HepG2 (cell line): Measurements from ENCODE around the gene HMGB2. TPM values are rescaled to one million over a fixed set of nuclear protein-coding genes. Genes with fewer than 3 reads are reported as not detected.

Experiments used
- ARID4A ChIP-seq: sonication (generic); formaldehyde crosslinking; IDR thresholded peaks from 2 replicates; pipeline ENCODE4 v1.5.0; 2020; ENCODE audit warnings: mild to moderate bottlenecking, missing genetic modification reagents, borderline replicate concordance
- DMAP1 ChIP-seq: IDR thresholded peaks from 2 replicates; pipeline ENCODE4 v1.6.1; 2016
- GTF2F1 ChIP-seq: fragments of 150-350 bp; IDR thresholded peaks from 2 replicates; pipeline ENCODE4 v1.6.1; 2014; ENCODE audit warnings: low read length
- HNF1B ChIP-seq: sonication (generic); formaldehyde crosslinking; IDR thresholded peaks from 2 replicates; pipeline ENCODE4 v1.5.1; 2020; ENCODE audit warnings: mild to moderate bottlenecking, moderate library complexity, missing genetic modification reagents
- KMT2B ChIP-seq: IDR thresholded peaks from 2 replicates; pipeline ENCODE4 v1.6.1; 2016; ENCODE audit warnings: missing genetic modification reagents, missing compliant biosample characterization
- MBD4 ChIP-seq: IDR thresholded peaks from 2 replicates; pipeline ENCODE4 v1.6.1; 2012; ENCODE audit warnings: low read length, inconsistent platforms, borderline replicate concordance
- MIER2 ChIP-seq: IDR thresholded peaks from 2 replicates; pipeline ENCODE4 v1.6.1; 2016; ENCODE audit warnings: missing biosample characterization, missing genetic modification reagents
- RAD21 ChIP-seq: fragments of 450-650 bp; formaldehyde crosslinking; IDR thresholded peaks from 2 replicates; pipeline ENCODE4 v1.5.0; 2020; ENCODE audit warnings: mild to moderate bottlenecking
- RXRA ChIP-seq: sonication (generic); formaldehyde crosslinking; IDR thresholded peaks from 2 replicates; pipeline ENCODE4 v1.5.1; 2020; ENCODE audit warnings: missing genetic modification reagents
- ZBTB14 ChIP-seq: sonication (generic); formaldehyde crosslinking; IDR thresholded peaks from 2 replicates; pipeline ENCODE4 v1.4.0; 2020; ENCODE audit warnings: missing genetic modification reagents
- ZFX ChIP-seq: sonication (generic); formaldehyde crosslinking; IDR thresholded peaks from 2 replicates; pipeline ENCODE4 v1.4.0; 2020; ENCODE audit warnings: mild to moderate bottlenecking, low read depth, missing genetic modification reagents, moderate library complexity
- ZHX2 ChIP-seq, 2 experiments: sonication (generic) in 1 of 2; formaldehyde crosslinking in 1 of 2; IDR thresholded peaks; 2 replicates each; pipeline versions ENCODE4 v1.6.1 to v1.9.0; 2014 to 2022; ENCODE audit warnings: antibody characterized with exemption in 1 of 2, borderline replicate concordance in 1 of 2, inconsistent platforms in 1 of 2, low read depth in 1 of 2, missing genetic modification reagents in 1 of 2
- ZNF205 ChIP-seq: IDR thresholded peaks from 2 replicates; pipeline ENCODE4 v1.6.1; 2018; ENCODE audit warnings: missing biosample characterization, missing genetic modification reagents
- ZNF839 ChIP-seq: sonication (generic); formaldehyde crosslinking; IDR thresholded peaks from 2 replicates; pipeline ENCODE4 v1.4.0; 2020; ENCODE audit warnings: missing genetic modification reagents, mild to moderate bottlenecking, borderline replicate concordance
- ZNF891 ChIP-seq: sonication (generic); formaldehyde crosslinking; IDR thresholded peaks from 2 replicates; pipeline ENCODE4 v1.5.0; 2020; ENCODE audit warnings: mild to moderate bottlenecking, missing genetic modification reagents
- polyA plus RNA-seq, 8 experiments: library from polyadenylated mRNA; depleted of rRNA in 3 of 8; stranded (reverse) in 7 of 8; unstranded in 1 of 8; fragments of >200 nt; fragmentation: Illumina TruSeq in 4 of 8; extraction: Trizol in 4 of 8; gene quantifications; 2 replicates each; pipeline versions ENCODE4 v1.2.1 to v1.2.3, GENCODE V29; 2011 to 2016; ENCODE audit warnings: low read depth in 4 of 8, missing spikeins in 1 of 8, mixed read lengths in 1 of 8; ENCODE audit not compliant: insufficient read depth in 1 of 8
- total RNA-seq, 5 experiments: library from RNA; depleted of rRNA; stranded (reverse); fragments of >200 nt; fragmentation: Illumina TruSeq; extraction: Trizol; gene quantifications; 2 replicates each; pipeline ENCODE4 v1.2.3, GENCODE V29; 2016; ENCODE audit warnings: low read depth in 1 of 5

The HMGB2 gene
- total and polyA plus RNA-seq, 2 of the 13 experiments (the other 11 are each of a cell fraction or from before 2014, with no cell fraction given), result 90.5 to 332 TPM

- peak; percentile 81; the same call in 1 of the 2 replicates for TF ChIP-seq HNF1B (CRISPR knock-in tag)
- peak; percentile 39; the same call in 1 of the 2 replicates for TF ChIP-seq ZHX2 (IDR thresholded peaks at IDR 0.05; ENCODE audit: low read depth)
- no peak for TF ChIP-seq ZHX2 (CRISPR knock-in tag; IDR thresholded peaks at IDR 0.05; ENCODE audit: borderline replicate concordance)
- TF ChIP-seq MIER2, result no peak; the same call in 1 of the 2 replicates
- peak; percentile 86 for TF ChIP-seq ZNF891 (CRISPR knock-in tag)
- peak; percentile 73; the same call in 1 of the 2 replicates for TF ChIP-seq DMAP1 (CRISPR knock-in tag)
- TF ChIP-seq RAD21 (CRISPR knock-in tag), result 0 out of 2 replicates have a peak, but pooled peaks have one; percentile 17
- TF ChIP-seq ZNF205 (CRISPR knock-in tag), result 0 out of 2 replicates have a peak, but pooled peaks have one; percentile 34
- peak; percentile 71 for TF ChIP-seq RXRA (CRISPR knock-in tag)
- peak; percentile 86 for TF ChIP-seq ZFX (CRISPR knock-in tag)
- no peak for TF ChIP-seq MBD4
- no peak for TF ChIP-seq GTF2F1
- peak; percentile 72 for TF ChIP-seq KMT2B (CRISPR knock-in tag)
- TF ChIP-seq ZBTB14 (CRISPR knock-in tag), result peak; percentile 14; the same call in 1 of the 2 replicates
- TF ChIP-seq ZNF839 (CRISPR knock-in tag), result peak; percentile 41; the same call in 1 of the 2 replicates
- TF ChIP-seq ARID4A (CRISPR knock-in tag), result peak; percentile 97
Measured at GRCh38 chr4:173334085-173334890, at the start of gene HMGB2 (continued).
